Skin of body (tissue), 2 donors: Measurements from ENCODE around the gene PYGB. TPM values are rescaled to one million over a fixed set of nuclear protein-coding genes. Genes with fewer than 3 reads are reported as not detected.
"Not testable (repeated sequence)": the region's sequence is repeated elsewhere in the genome, so short reads cannot be mapped to it uniquely, and the experiment has no call there.

Experiments used
- DNase-seq: peaks from one replicate; lab custom pipeline; 2025; lab: John Stamatoyannopoulos, UW
- total RNA-seq: library from RNA; depleted of rRNA; stranded (reverse); fragments of >200 nt; gene quantifications from one replicate; pipeline ENCODE4 v1.2.3, GENCODE V29; 2014

PYGB gene
- total RNA-seq, 1 donor from 2014 or later = 23.7 TPM

- DNase-seq = no peak
These were observed 17.6 kb upstream of the PYGB start for GRCh38 chr20:25230166-25230831.

GRCh38 chr20:25233016-25233772 is 14.7 kb upstream of the PYGB start:
- no peak for DNase-seq

DNA sequence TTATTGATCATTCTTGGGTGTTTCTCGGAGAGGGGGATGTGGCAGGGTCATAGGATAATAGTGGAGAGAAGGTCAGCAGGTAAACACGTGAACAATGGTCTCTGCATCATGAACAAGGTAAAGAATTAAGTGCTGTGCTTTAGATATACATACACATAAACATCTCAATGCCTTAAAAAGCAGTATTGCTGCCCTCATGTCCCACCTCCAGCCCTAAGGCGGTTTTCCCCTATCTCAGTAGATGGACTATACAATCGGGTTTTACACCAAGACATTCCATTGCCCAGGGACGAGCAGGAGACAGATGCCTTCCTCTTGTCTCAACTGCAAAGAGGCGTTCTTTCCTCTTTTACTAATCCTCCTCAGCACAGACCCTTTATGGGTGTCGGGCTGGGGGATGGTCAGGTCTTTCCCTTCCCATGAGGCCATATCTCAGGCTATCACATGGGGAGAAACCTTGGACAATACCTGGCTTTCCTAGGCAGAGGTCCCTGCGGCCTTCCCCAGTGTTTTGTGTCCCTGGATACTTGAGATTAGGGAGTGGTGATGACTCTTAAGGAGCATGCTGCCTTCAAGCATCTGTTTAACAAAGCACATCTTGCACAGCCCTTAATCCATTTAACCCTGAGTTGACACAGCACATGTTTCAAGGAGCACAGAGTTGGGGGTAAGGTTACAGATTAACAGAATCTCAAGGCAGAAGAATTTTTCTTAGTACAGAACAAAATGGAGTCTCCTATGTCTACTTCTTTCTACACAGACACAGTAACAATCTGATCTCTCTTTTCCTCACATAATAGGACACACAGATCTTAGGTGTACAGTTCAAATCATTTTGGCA is 13.7 kb upstream of the PYGB start:
- DNase-seq = not testable (repeated sequence)

GRCh38 chr20:25236450-25237304 is 11.2 kb upstream of the PYGB start:
- no peak for DNase-seq

- no peak for DNase-seq
These were observed 10.1 kb upstream of the PYGB start for GRCh38 chr20:25237610-25238318.

- no peak for DNase-seq
These were observed 9.4 kb upstream of the PYGB start for GRCh38 chr20:25238319-25239037.

GRCh38 chr20:25239387-25240370 is 8.2 kb upstream of the PYGB start:
- no peak for DNase-seq

- not testable (repeated sequence) for DNase-seq
These were observed 6.8 kb upstream of the PYGB start for GRCh38 chr20:25240851-25241658.

- DNase-seq = not testable (repeated sequence)
These were observed 6.3 kb upstream of the PYGB start for GRCh38 chr20:25241659-25241955.

DNA sequence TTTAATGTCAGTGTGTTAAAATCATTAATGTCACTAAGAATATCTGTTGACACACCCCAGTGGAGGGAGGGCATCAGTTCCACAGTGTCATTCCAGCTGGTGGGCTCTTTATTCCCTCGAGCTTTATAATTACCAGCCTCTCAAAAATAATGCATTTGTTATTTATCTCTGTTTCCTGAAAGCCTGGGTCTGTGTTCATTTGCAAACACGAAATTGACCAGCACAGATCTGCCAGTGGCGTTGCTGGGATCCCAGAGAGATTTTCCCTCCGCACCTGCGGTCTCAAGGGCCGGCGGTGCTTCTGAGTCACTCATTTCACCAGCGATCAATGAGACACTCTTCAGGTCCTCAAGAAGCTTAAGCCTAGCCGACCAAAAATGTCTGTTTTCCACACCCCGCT is 5.7 kb upstream of the PYGB start:
- DNase-seq = no peak

DNA sequence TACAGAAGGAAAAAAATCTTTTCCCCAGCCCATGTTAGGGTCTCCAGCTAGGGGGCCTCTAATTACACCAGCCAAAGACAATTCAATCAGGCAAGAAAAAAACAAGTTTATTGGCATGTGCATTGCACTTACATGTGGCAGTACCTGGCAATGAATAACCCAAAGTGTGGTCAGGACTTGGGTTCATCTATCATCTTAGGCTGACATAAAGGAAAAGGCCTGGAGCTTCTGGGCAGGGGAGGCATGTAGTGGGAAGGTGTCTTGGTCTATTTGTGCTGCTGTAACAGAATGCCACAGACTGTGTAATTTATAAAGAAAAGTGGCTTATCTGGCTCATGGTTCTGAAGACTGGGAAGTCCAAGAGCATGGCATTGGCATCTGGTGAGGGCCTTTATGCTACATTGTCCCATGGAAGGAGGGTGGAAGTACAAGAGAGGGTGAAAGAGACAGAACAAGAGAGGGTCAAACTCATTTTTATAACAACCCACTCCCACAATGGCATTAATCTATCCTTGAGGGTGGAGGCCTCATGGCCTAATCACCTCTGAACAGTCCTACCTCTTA is 4.4 kb upstream of the PYGB start:
- DNase-seq = no peak

DNA sequence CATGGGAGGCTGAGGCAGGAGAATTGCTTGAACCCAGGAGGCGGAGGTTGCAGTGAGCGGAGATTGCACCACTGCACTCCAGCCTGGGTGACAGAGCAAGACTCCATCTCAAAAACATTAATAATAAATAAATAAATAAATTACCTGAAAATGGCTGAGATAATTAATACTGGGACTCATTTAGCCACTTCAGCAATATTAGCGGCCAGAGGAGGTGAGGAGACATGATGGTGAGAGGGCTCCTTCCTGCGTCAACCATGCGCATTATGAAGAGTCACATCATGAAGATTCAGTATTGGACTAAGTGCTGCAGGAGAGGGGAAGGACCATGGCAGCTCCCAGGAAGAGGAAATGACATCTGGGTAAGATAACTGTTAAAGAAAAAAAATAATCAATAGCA is 2.9 kb upstream of the PYGB start:
- DNase-seq = no peak

DNA sequence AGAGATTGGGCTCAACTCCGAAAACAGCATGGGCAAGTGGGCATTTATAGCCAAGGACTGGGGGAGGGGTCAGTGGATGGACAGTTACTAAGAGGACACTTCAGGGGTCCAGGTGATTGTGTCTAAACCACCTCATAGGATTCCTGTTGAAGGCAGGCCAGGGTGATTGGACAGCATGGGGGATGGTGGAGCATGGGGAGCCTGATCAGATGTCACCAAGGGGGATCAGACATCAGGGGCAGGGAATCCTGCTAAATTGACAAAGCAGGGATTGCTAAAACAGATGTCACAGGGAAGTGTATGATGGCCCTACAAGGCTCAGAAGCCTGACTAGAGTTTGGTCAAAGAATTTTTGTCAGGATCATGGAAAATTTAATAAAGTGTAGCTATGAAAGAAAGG is 2.4 kb upstream of the PYGB start:
- no peak for DNase-seq

- DNase-seq = no peak
These were observed 1.5 kb upstream of the PYGB start for GRCh38 chr20:25246182-25246999.

DNA sequence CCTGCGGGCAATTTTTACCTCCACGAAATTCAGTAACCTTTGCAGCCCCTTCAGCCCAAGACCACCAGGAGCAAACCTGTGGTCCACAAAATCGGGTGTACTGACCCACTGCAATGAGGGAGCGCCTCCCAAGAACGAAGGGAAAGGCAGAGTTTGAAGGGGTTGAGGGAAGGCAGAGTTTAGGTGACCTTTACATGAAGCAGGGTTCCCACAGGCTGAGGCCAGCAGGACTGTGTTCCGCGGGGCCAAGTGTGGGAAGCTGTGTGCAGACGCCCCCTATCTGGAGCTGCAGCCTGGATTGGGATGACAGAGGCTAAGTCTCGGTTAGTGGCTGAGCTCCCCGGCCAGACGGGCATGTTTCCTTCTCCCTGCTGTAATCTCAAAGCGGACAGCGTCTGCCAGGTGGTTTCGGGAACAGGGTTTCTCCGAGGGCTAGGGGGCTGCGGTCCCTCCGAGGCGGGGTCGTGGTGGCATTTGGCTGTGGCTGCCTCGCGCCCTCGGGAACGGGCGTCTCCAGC is 826 bp upstream of the PYGB start:
- no peak for DNase-seq

DNA sequence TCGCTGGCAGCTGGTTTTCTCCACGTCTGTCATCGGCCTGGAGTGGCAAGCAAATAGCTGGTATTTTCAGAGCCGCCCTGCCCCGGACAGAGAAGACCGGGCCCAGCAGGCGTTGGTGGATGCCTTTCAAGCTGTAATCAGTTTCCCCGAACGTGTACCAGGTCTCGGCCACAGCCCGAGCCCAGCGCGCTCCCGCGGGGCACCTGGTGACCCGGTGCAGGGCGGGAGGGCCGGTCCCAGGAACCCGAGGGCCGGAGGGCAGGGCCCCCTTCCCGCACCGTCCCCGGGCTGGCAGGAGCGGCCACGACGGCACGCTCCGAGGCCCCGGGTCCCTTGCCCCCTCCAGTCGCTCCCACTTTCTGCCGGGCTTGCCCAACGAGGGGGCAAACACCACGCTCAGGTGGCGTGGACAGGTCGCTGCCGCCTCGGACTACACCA is 348 bp upstream of the PYGB start:
- DNase-seq = no peak

DNA sequence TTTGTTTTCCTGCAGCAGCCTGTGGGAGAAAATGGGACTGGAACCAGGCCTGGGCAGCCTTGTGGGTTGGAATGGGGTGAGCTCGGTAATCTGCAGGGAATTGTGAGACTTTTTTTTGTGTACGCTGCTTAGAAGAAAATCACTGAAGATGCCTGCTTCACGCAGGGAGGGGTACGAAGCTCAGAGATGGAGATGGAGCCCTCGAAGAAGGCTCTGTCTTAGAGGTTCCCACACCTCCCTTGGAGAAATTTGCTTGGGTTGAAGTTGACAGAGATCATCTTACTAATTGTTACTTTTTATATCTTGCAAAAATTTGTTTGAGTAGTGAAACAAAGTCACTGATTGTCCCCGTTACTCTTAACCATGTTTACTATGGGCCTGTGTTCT is 894 bp downstream of the PYGB start:
- no peak for DNase-seq
